Urinary bladder (tissue), 4 donors: ENCODE results near the gene GINS2. TPM values are rescaled to one million over a fixed set of nuclear protein-coding genes. Genes with fewer than 3 reads are reported as not detected.

Experiments
- DNase-seq: peaks from one replicate; pipeline ENCODE4 v3.0.0-alpha.2; 2015; ENCODE audit errors: extremely low spot score
- H3K27ac ChIP-seq: one replicate; pipeline ENCODE4 v1.5.1; 2013; ENCODE audit warnings: low read depth, mild to moderate bottlenecking, moderate library complexity
- H3K36me3 ChIP-seq: one replicate; pipeline ENCODE4 v1.6.1; 2013; ENCODE audit warnings: mild to moderate bottlenecking, moderate library complexity; ENCODE audit not compliant: insufficient read depth
- H3K4me1 ChIP-seq: one replicate; pipeline ENCODE4 v1.6.1; 2013; ENCODE audit warnings: mild to moderate bottlenecking, moderate library complexity; ENCODE audit not compliant: insufficient read depth
- H3K4me3 ChIP-seq: one replicate; pipeline ENCODE4 v1.5.1; 2013; ENCODE audit warnings: low read depth, low read length
- WGBS: extraction: QIAGEN DNeasy Blood & Tissue Kit; methylation state at CpG from one replicate; pipeline ENCODE4 v1.1.7; 2013; 5-methylcytosine and 5-hydroxymethylcytosine counted together
- polyA plus RNA-seq: library from polyadenylated mRNA; stranded (reverse); fragments of 200-250 nt; gene quantifications from one replicate; pipeline ENCODE4 v1.2.3, GENCODE V29; 2013
- total RNA-seq: library from RNA; depleted of rRNA; stranded (reverse); fragments of >200 nt; gene quantifications from one replicate; pipeline ENCODE4 v1.2.3, GENCODE V29; 2014
- donor health status: healthy with polysubstance abuse.
- donor health status: healthy.

Gene GINS2
- total and polyA plus RNA-seq, 2 donors = 0.82 to 6.9 TPM

- DNase-seq = no peak
- no peak overlapping the region for H3K27ac ChIP-seq
- peaks cover 1% of the 10 kb centered on the region for H3K36me3 ChIP-seq
- 80% methylated on average over 53 of the region's 53 CpGs for WGBS
- no peak overlapping the region for H3K4me3 ChIP-seq
- no peaks in the 10 kb centered on the region for H3K4me1 ChIP-seq
These were observed 21.2 kb upstream of the GINS2 start for GRCh38 chr16:85709766-85710585.

- H3K4me1 ChIP-seq = no peaks in the 10 kb centered on the region
- 93% methylated on average over 6 of the region's 6 CpGs for WGBS
- H3K36me3 ChIP-seq = peaks cover 1% of the 10 kb centered on the region
- no peak overlapping the region for H3K27ac ChIP-seq
- no peak for DNase-seq
- H3K4me3 ChIP-seq = no peak overlapping the region
These were observed 19.6 kb upstream of the GINS2 start for GRCh38 chr16:85708338-85708737.

- no peak overlapping the region for H3K4me3 ChIP-seq
- no peak overlapping the region for H3K27ac ChIP-seq
- H3K4me1 ChIP-seq = no peaks in the 10 kb centered on the region
- WGBS = 87% methylated on average over 16 of the region's 16 CpGs
- H3K36me3 ChIP-seq = peaks cover under 1% of the 10 kb centered on the region
- no peak for DNase-seq
These were observed 18.9 kb upstream of the GINS2 start for GRCh38 chr16:85707528-85708095.

- DNase-seq = no peak
- WGBS = 96% methylated on average over 11 of the region's 11 CpGs
- Histone ChIP-seq H3K27ac (no peak overlapping the region), H3K4me1 (no peaks in the 10 kb centered on the region), H3K4me3 (no peak overlapping the region), H3K36me3 (no peaks in the 10 kb centered on the region)
These were observed 17.8 kb upstream of the GINS2 start for GRCh38 chr16:85706449-85707034.

- H3K36me3 ChIP-seq = no peaks in the 10 kb centered on the region
- no peaks in the 10 kb centered on the region for H3K4me1 ChIP-seq
- H3K27ac ChIP-seq = no peak overlapping the region
- DNase-seq = no peak
- H3K4me3 ChIP-seq = no peak overlapping the region
- 88% methylated on average over 20 of the region's 20 CpGs for whole genome bisulfite sequencing
These were observed 16.4 kb upstream of the GINS2 start for GRCh38 chr16:85704900-85705846.

- Histone ChIP-seq H3K36me3 (no peaks in the 10 kb centered on the region), H3K27ac (no peak overlapping the region), H3K4me1 (no peaks in the 10 kb centered on the region), H3K4me3 (no peak overlapping the region)
- DNase-seq = no peak
- WGBS = 91% methylated on average over 11 of the region's 11 CpGs
These were observed 15.3 kb upstream of the GINS2 start for GRCh38 chr16:85704011-85704410.

- DNase-seq = no peak
- no peak overlapping the region for H3K4me3 ChIP-seq
- no peaks in the 10 kb centered on the region for H3K4me1 ChIP-seq
- no peaks in the 10 kb centered on the region for H3K36me3 ChIP-seq
- WGBS = 38% methylated on average over 7 of the region's 7 CpGs
- no peak overlapping the region for H3K27ac ChIP-seq
These were observed 10.9 kb upstream of the GINS2 start for GRCh38 chr16:85699628-85700027.

- no peaks in the 10 kb centered on the region for H3K4me1 ChIP-seq
- DNase-seq = no peak
- no peak overlapping the region for H3K4me3 ChIP-seq
- H3K36me3 ChIP-seq = no peaks in the 10 kb centered on the region
- WGBS = 63% methylated on average over 12 of the region's 12 CpGs
- H3K27ac ChIP-seq = no peak overlapping the region
These were observed 10.3 kb upstream of the GINS2 start for GRCh38 chr16:85698935-85699558.

- Histone ChIP-seq H3K4me3 (no peak overlapping the region), H3K4me1 (no peaks in the 10 kb centered on the region), H3K27ac (no peak overlapping the region), H3K36me3 (no peaks in the 10 kb centered on the region)
- DNase-seq = no peak
- 83% methylated on average over 7 of the region's 7 CpGs for WGBS
These were observed 9.7 kb upstream of the GINS2 start for GRCh38 chr16:85698459-85698891.

- DNase-seq = no peak
- Histone ChIP-seq H3K4me1 (no peaks in the 10 kb centered on the region), H3K27ac (no peak overlapping the region), H3K36me3 (no peaks in the 10 kb centered on the region), H3K4me3 (no peak overlapping the region)
- WGBS = 70% methylated on average over 14 of the region's 14 CpGs
These were observed 8.7 kb upstream of the GINS2 start for GRCh38 chr16:85697431-85697830.

GRCh38 chr16:85696781-85697180 lies 8.0 kb upstream of the GINS2 start:
- no peak for DNase-seq
- WGBS = 70% methylated on average over 16 of the region's 16 CpGs
- no peaks in the 10 kb centered on the region for H3K36me3 ChIP-seq
- H3K4me3 ChIP-seq = no peak overlapping the region
- no peak overlapping the region for H3K27ac ChIP-seq
- H3K4me1 ChIP-seq = no peaks in the 10 kb centered on the region

- H3K27ac ChIP-seq = no peak overlapping the region
- WGBS = 63% methylated on average over 24 of the region's 24 CpGs
- H3K4me1 ChIP-seq = no peaks in the 10 kb centered on the region
- no peaks in the 10 kb centered on the region for H3K36me3 ChIP-seq
- no peak overlapping the region for H3K4me3 ChIP-seq
- DNase-seq = no peak
These were observed 6.7 kb upstream of the GINS2 start for GRCh38 chr16:85695196-85696128.
